LNCaP clone FGC (cell line): Measurements from ENCODE around the gene RBSN.

Source experiments
- DNase-seq: peaks from one replicate; pipeline ENCODE4 v3.0.0-alpha.2; 2011; ENCODE audit warnings: low read depth
- H3K4me3 ChIP-seq: 2 replicates; pipeline ENCODE4 v1.5.1; 2011; ENCODE audit warnings: mild to moderate bottlenecking, low read depth, low read length, control low read depth
- TF ChIP-seq, protein P1 (sequence below): IDR thresholded peaks from 2 replicates; pipeline ENCODE4 v1.5.1; 2012; ENCODE audit warnings: mild to moderate bottlenecking; ENCODE audit not compliant: control insufficient read depth, insufficient read depth; ENCODE audit errors: extremely low read depth

RBSN gene

DNA sequence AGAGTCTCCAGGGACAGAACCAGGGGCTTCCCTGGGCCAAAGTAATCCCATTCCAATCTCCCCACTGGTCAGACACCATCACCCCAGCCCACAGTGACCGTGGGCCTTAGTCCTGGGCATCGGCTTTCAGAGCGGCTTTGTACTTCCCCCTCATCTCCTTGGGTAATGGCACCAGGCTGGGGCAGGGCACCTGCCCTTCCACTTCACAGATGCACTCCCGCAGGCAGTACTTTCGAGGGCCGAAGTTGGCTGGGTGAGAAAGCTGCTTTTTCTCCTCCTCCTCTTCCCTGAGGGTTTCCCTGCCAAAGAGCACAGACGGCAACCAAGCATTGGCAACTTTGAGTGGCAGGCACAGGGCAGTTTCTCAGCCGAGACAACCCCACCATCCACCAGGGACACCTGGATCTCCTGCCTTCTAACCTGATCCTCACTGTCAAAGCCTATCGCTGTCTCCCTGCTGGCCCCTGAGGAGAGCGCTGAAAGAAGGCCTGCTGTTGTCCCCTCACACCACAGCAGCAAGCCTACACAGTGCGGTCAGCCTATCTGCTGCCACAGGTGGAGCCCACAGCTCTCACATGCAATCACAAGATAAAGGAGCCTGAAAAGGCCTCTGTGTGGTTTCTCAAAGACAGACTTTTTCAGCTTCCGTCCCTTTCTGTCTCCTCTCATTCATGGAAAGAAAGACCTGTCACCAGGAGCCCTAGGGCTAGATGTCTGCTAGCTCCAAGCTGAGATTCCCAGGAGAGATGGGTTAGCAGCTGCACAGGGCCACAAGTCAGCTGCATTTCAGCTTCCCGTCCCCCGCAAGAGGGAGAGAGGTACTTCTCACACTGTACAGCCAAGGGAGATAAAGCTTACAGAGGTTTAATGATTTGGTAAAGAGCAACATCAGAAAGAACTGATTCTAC, 46.4 kb downstream of the RBSN start:
- TF ChIP-seq, protein P1, sequence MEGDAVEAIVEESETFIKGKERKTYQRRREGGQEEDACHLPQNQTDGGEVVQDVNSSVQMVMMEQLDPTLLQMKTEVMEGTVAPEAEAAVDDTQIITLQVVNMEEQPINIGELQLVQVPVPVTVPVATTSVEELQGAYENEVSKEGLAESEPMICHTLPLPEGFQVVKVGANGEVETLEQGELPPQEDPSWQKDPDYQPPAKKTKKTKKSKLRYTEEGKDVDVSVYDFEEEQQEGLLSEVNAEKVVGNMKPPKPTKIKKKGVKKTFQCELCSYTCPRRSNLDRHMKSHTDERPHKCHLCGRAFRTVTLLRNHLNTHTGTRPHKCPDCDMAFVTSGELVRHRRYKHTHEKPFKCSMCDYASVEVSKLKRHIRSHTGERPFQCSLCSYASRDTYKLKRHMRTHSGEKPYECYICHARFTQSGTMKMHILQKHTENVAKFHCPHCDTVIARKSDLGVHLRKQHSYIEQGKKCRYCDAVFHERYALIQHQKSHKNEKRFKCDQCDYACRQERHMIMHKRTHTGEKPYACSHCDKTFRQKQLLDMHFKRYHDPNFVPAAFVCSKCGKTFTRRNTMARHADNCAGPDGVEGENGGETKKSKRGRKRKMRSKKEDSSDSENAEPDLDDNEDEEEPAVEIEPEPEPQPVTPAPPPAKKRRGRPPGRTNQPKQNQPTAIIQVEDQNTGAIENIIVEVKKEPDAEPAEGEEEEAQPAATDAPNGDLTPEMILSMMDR, result no peak
- H3K4me3 ChIP-seq, result no peak overlapping the region
- no peak for DNase-seq

DNA sequence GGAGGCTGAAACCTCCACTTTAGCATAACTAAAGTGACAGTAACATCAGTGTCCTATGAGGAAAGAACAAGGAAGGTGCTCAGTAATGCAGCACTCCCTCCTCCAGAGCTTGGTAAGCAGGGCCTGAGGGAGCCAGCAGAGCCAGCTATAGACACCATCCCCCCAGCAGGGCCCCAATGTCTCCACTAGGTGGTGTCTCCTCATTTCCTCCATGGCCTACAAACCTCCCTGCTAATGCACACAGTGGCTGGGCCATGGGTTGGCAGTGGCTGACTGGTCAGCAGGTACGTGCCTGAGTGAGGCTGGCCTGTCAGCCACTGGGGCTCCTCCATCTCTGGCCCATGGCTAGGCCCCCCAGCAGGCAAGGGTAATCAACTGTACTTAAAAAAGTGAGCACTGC, 47.4 kb downstream of the RBSN start:
- DNase-seq, result no peak
- H3K4me3 ChIP-seq, result no peak overlapping the region
- TF ChIP-seq, protein P1, result peak; percentile 41; the same call in 1 of the 2 replicates

DNA sequence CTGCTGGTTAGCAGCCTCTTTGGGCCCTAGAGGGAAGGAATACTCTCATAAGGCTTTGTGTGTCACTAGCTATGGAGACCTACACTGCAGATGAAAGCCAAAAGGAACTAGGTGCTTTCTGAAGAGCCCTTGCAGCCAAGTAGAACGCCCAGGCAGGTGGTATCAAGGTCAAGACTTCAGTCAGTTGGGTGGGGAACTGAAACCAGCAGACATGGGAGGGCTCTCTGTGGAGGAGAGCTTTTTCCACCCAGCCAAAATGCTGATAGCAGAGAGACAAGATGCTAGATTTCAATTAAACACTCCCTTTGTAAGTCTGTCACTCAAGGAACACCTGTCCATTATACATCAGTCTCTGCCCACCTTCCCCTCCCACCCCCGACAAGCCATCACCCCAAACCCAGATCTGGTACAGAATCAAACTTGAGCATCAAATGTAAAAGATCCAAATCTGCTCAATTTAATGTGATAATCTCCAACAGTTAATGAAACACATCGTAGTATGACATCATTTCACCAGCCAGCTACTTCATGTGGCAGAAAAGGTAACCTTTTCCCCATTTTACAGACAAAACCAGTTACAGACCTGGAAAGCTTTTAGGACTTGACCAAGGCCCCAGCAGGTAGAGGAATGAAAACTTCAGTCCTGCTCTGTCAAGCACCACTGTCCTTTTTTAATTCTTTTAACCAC, 48.4 kb downstream of the RBSN start:
- no peak overlapping the region for H3K4me3 ChIP-seq
- no peak for DNase-seq
- TF ChIP-seq, protein P1, result no peak

DNA sequence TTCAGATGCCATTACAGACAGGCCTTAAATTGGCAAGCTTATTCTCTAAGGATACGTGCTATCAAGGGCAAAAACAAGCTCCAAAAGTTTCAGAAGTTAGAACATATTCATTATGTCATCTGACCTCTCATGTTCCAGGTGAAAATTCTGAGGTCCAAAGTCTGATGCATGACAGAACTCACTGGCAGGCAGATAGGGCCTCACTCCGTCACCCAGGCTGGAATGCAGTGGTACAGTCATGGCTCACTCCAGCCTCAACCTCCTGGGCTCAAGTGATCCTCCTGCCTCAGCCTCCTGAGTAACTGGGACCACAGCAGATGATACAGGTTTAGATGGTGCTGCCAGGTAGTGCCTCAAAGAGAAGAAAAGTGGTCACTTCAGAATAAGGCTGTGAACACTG, 49.4 kb downstream of the RBSN start:
- no peak overlapping the region for H3K4me3 ChIP-seq
- no peak for DNase-seq
- TF ChIP-seq, protein P1, result no peak

DNA sequence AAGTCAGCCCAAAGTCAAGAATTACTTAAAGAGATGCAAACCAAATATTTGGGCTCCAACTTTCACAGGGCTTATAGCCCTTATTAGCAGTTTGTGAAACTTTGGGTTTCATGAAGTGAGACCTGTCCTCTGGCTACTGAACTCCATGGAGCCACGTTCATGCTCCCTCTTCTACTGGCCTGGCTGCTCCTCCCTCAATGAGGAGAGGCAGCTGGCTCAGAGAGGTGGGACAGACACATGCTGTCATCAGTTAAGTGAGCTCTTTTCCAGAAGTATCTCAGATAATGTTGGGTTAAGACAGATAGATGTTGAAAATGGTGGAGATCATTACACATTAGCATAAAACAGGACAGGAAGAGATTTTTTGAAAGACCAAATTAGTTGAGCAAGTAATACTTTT, 53.3 kb downstream of the RBSN start:
- DNase-seq, result no peak
- TF ChIP-seq, protein P1, result no peak
- no peak overlapping the region for H3K4me3 ChIP-seq

DNA sequence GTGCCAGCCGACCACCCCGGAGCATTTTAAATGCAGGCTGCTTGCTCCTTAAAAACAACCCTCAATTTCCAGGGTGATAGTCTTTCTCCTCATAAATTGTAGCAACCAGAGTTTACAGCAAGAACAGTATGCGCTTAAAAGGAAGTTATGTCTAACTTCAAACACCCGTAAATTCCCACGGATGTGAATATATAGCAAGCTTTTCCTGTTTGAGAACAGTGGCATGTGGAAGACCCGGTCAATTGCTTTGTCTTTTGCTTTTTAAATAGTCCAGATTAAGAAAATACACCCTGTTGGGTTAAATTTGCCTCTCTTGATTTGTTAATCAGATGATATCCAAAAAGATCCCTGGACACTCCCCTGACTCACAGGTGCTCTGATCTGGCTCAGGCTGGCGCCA, 54.6 kb downstream of the RBSN start:
- TF ChIP-seq, protein P1, result no peak
- no peak overlapping the region for H3K4me3 ChIP-seq
- no peak for DNase-seq
